ENCODE measurements around the gene PBX3.

DNA sequence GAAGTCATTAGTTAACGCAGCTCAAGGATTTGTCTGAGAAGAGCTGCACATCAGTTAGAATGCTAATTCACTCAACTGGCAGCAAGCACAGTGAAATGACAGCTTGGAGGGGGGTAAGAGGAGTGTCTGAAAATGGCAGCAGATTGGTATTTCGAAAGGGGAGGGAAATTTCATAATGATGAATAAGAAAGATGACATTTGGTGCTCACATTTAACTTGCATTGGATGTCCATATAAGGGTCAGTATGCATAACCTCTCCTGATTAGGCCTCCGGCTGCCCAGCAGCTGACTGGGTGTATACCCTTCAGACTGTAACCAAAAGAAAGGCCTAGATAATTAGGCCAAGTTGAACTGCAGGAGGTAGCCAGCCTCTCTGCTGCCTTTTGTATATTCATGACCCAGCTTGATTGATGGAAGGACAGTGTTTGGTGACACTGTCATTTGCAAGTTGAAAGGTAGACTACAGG is 131.0 kb downstream of the PBX3 start:
- TF ChIP-seq PHF21A (CRISPR knock-in tag; IDR thresholded peaks at IDR 0.05), result no peak
- TF ChIP-seq NAIF1 (CRISPR knock-in tag; IDR thresholded peaks at IDR 0.05; ENCODE audit: borderline replicate concordance), result no peak
- TF ChIP-seq CBX2 (IDR thresholded peaks at IDR 0.05; ENCODE audit: low read depth, low read length), result no peak
- no peak for TF ChIP-seq CBX2 (CRISPR knock-in tag; IDR thresholded peaks at IDR 0.05; ENCODE audit: low read depth)
- TF ChIP-seq, protein P1, sequence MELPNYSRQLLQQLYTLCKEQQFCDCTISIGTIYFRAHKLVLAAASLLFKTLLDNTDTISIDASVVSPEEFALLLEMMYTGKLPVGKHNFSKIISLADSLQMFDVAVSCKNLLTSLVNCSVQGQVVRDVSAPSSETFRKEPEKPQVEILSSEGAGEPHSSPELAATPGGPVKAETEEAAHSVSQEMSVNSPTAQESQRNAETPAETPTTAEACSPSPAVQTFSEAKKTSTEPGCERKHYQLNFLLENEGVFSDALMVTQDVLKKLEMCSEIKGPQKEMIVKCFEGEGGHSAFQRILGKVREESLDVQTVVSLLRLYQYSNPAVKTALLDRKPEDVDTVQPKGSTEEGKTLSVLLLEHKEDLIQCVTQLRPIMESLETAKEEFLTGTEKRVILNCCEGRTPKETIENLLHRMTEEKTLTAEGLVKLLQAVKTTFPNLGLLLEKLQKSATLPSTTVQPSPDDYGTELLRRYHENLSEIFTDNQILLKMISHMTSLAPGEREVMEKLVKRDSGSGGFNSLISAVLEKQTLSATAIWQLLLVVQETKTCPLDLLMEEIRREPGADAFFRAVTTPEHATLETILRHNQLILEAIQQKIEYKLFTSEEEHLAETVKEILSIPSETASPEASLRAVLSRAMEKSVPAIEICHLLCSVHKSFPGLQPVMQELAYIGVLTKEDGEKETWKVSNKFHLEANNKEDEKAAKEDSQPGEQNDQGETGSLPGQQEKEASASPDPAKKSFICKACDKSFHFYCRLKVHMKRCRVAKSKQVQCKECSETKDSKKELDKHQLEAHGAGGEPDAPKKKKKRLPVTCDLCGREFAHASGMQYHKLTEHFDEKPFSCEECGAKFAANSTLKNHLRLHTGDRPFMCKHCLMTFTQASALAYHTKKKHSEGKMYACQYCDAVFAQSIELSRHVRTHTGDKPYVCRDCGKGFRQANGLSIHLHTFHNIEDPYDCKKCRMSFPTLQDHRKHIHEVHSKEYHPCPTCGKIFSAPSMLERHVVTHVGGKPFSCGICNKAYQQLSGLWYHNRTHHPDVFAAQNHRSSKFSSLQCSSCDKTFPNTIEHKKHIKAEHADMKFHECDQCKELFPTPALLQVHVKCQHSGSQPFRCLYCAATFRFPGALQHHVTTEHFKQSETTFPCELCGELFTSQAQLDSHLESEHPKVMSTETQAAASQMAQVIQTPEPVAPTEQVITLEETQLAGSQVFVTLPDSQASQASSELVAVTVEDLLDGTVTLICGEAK (IDR thresholded peaks at IDR 0.05), result no peak
- TF ChIP-seq, protein P1 (CRISPR knock-in tag; IDR thresholded peaks at IDR 0.05), result no peak
- TF ChIP-seq, protein P2, sequence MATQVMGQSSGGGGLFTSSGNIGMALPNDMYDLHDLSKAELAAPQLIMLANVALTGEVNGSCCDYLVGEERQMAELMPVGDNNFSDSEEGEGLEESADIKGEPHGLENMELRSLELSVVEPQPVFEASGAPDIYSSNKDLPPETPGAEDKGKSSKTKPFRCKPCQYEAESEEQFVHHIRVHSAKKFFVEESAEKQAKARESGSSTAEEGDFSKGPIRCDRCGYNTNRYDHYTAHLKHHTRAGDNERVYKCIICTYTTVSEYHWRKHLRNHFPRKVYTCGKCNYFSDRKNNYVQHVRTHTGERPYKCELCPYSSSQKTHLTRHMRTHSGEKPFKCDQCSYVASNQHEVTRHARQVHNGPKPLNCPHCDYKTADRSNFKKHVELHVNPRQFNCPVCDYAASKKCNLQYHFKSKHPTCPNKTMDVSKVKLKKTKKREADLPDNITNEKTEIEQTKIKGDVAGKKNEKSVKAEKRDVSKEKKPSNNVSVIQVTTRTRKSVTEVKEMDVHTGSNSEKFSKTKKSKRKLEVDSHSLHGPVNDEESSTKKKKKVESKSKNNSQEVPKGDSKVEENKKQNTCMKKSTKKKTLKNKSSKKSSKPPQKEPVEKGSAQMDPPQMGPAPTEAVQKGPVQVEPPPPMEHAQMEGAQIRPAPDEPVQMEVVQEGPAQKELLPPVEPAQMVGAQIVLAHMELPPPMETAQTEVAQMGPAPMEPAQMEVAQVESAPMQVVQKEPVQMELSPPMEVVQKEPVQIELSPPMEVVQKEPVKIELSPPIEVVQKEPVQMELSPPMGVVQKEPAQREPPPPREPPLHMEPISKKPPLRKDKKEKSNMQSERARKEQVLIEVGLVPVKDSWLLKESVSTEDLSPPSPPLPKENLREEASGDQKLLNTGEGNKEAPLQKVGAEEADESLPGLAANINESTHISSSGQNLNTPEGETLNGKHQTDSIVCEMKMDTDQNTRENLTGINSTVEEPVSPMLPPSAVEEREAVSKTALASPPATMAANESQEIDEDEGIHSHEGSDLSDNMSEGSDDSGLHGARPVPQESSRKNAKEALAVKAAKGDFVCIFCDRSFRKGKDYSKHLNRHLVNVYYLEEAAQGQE (IDR thresholded peaks at IDR 0.05; ENCODE audit: borderline replicate concordance in 1 of 2, low read depth in 1 of 2, low read length in 2 of 2), result no peak
- TF ChIP-seq, protein P3, sequence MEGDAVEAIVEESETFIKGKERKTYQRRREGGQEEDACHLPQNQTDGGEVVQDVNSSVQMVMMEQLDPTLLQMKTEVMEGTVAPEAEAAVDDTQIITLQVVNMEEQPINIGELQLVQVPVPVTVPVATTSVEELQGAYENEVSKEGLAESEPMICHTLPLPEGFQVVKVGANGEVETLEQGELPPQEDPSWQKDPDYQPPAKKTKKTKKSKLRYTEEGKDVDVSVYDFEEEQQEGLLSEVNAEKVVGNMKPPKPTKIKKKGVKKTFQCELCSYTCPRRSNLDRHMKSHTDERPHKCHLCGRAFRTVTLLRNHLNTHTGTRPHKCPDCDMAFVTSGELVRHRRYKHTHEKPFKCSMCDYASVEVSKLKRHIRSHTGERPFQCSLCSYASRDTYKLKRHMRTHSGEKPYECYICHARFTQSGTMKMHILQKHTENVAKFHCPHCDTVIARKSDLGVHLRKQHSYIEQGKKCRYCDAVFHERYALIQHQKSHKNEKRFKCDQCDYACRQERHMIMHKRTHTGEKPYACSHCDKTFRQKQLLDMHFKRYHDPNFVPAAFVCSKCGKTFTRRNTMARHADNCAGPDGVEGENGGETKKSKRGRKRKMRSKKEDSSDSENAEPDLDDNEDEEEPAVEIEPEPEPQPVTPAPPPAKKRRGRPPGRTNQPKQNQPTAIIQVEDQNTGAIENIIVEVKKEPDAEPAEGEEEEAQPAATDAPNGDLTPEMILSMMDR (CRISPR knock-in tag; IDR thresholded peaks at IDR 0.05), result no peak
- TF ChIP-seq BHLHE40 (IDR thresholded peaks at IDR 0.05; ENCODE audit: low read length), result no peak
- TF ChIP-seq ZNF598 (CRISPR knock-in tag; IDR thresholded peaks at IDR 0.05; ENCODE audit: borderline replicate concordance), result no peak
- TF ChIP-seq SP2 (CRISPR knock-in tag; IDR thresholded peaks at IDR 0.05), result no peak

Data from HepG2 (cell line).